ENCODE data around the gene PPP1R26.

- no peak for TF ChIP-seq POLR2AphosphoS5 (IDR thresholded peaks at IDR 0.05; ENCODE audit: low read depth)
- no peak for TF ChIP-seq CTCF (conservative IDR thresholded peaks at IDR 0.05; ENCODE audit: low read depth in 2 of 2)
- TF ChIP-seq EZH2 (IDR thresholded peaks at IDR 0.05; ENCODE audit: low read depth, unreplicated experiment), result no peak
- TF ChIP-seq STAT1 (IDR thresholded peaks at IDR 0.05; ENCODE audit: unreplicated experiment), result no peak
- TF ChIP-seq ZNF114 (CRISPR knock-in tag; IDR thresholded peaks at IDR 0.05), result no peak
- TF ChIP-seq EZH2phosphoT487 (IDR thresholded peaks at IDR 0.05; ENCODE audit: unreplicated experiment), result no peak
- no peak for TF ChIP-seq ETS1 (IDR thresholded peaks at IDR 0.05)
- TF ChIP-seq REST (IDR thresholded peaks at IDR 0.05; ENCODE audit: unreplicated experiment), result no peak
Observed at GRCh38 chr9:135508211-135508820, 28.7 kb downstream of the PPP1R26 start.

Data from GM23338 (cell line).